Testis (tissue), 2 donors: ENCODE data around the gene GPD1L.

Source experiments
- POLR2A ChIP-seq: fragments of 450-650 bp; IDR thresholded peaks from one replicate; pipeline ENCODE4 v1.6.1; 2017; ENCODE audit warnings: antibody characterized with exemption, mild to moderate bottlenecking, moderate library complexity
- TF ChIP-seq, protein P1 (sequence below), 3 experiments: fragments of 450-650 bp in 2 of 3; fragments of 200-600 bp in 1 of 3; sonication (generic) in 1 of 3; IDR thresholded peaks; one replicate each; pipeline ENCODE4 v1.5.1; 2016 to 2019; ENCODE audit warnings: antibody characterized with exemption in 3 of 3, mild to moderate bottlenecking in 2 of 3, moderate library complexity in 1 of 3

DNA sequence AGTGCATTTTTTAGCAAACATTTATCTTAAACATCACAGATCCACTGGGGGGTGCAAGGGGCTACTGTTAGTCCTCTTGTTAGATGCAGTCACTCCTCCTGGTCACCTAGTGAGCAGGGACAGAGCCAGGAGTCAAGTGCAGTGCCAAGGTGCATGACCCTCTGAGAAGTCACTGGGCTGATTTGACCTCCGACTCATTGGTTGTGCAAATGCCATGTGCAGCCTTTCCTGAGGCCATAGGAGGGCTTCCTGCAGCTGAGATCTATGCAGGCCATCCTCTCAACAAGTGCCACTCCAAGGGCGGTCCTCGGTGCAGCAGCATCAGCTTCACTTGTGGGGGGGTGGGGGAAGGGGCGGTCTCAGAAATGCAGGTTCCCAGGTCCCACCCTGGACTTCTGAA lies 60.2 kb downstream of the GPD1L start:
- no peak for TF ChIP-seq POLR2A
- TF ChIP-seq, protein P1, sequence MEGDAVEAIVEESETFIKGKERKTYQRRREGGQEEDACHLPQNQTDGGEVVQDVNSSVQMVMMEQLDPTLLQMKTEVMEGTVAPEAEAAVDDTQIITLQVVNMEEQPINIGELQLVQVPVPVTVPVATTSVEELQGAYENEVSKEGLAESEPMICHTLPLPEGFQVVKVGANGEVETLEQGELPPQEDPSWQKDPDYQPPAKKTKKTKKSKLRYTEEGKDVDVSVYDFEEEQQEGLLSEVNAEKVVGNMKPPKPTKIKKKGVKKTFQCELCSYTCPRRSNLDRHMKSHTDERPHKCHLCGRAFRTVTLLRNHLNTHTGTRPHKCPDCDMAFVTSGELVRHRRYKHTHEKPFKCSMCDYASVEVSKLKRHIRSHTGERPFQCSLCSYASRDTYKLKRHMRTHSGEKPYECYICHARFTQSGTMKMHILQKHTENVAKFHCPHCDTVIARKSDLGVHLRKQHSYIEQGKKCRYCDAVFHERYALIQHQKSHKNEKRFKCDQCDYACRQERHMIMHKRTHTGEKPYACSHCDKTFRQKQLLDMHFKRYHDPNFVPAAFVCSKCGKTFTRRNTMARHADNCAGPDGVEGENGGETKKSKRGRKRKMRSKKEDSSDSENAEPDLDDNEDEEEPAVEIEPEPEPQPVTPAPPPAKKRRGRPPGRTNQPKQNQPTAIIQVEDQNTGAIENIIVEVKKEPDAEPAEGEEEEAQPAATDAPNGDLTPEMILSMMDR (IDR thresholded peaks at IDR 0.05), result no peak
